Hair follicular keratinocyte (primary cell): ENCODE measurements around the gene TDRD15. TPM values are rescaled to one million over a fixed set of nuclear protein-coding genes. Genes with fewer than 3 reads are reported as not detected.

Experiments used
- total RNA-seq: library from RNA; depleted of rRNA; stranded (reverse); fragments of >200 nt; gene quantifications from 2 replicates; pipeline ENCODE4 v1.2.3, GENCODE V29; 2015

TDRD15 gene
- total RNA-seq, result not detected in 2 replicates

DNA sequence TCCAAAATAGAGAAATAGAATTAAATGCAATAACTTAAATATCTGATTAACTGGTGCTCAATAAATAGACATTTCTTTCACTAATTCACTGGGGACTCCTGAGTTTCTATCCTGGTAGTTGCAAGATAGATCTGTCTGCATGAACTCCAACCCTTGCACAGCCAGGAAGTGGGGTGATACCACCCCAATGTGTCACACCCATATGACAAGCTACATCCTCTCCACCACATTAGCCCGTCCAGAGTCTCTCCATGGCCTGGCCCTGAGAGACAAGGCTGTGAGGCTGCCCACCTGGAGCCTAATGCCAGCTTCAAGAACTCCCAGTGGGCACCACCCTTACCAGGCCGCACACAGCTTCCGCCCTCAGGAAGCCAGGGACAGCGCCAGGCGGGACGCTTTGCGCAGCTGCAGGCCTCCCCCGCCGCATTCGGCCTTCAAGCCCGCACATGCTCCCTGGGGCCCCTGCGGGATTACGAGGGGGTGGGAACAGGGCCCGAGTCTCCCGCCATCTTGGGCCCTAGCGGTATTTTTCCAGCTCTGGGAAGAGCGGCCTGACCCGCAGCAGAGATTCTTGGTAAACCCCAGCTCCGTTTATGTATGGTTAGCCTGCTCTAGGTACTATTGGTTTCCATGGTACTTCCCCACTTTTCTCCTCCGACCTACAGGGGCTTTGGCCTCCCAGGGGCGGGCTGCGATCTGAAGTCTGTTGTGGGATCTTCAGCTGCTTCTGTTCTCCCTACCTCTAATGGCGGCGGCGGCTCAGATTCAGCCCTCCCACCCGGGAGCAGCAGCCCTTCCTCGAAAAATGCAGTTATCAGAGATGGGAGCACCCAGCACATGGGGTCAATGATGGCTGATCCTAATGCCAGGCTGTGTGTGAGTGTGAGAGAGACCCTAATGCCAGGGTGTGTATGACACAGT lies at the start of gene TDRD15:
TSS of gene TDRD15 (plus strand) at position 496 of the 921 bp plus-strand sequence. CDS start 13,500 bp downstream, outside the sequence.

Other genes starting within 250 kb of the TDRD15 start
- not detected in 2 replicates for gene APOB, start 79.9 kb upstream of the TDRD15 start, total RNA-seq